CD8-positive, alpha-beta memory T cell (primary cell): Measurements from ENCODE around the gene SEC11A. TPM values are rescaled to one million over a fixed set of nuclear protein-coding genes. Genes with fewer than 3 reads are reported as not detected.
"Not testable (repeated sequence)": the region's sequence is repeated elsewhere in the genome, so short reads cannot be mapped to it uniquely, and the experiment has no call there.

Source experiments
- CTCF ChIA-PET: fragments of 350-600 bp; sonication (Branson Sonifier 250); formaldehyde crosslinking; loops from one replicate; lab custom pipeline; 2021; ENCODE audit warnings: antibody characterized with exemption; lab: Charles Lee
- POLR2A ChIA-PET: fragments of 350-600 bp; sonication (Branson Sonifier 250); formaldehyde crosslinking; loops from one replicate; lab custom pipeline; 2021; ENCODE audit warnings: antibody characterized with exemption; lab: Charles Lee
- DNase-seq, 5 donors: peaks; one replicate each; pipeline versions ENCODE4 v3.0.0 to v3.0.0-alpha.2; 2020 to 2022; ENCODE audit warnings: mixed read lengths in 1 of 5
- H3K27ac ChIP-seq: one replicate; pipeline ENCODE4 v1.7.0; 2013; ENCODE audit warnings: low read depth, mild to moderate bottlenecking, low read length, moderate library complexity
- H3K27me3 ChIP-seq: 2 replicates; pipeline ENCODE4 v1.7.0; 2013; ENCODE audit warnings: low read length, mild to moderate bottlenecking; ENCODE audit not compliant: insufficient read depth, poor library complexity, severe bottlenecking
- H3K36me3 ChIP-seq: 2 replicates; pipeline ENCODE4 v1.7.0; 2013; ENCODE audit warnings: mild to moderate bottlenecking, low read length, moderate library complexity; ENCODE audit not compliant: insufficient read depth
- H3K4me1 ChIP-seq: 2 replicates; pipeline ENCODE4 v1.7.0; 2013; ENCODE audit warnings: mild to moderate bottlenecking, low read length, moderate library complexity; ENCODE audit not compliant: insufficient read depth
- H3K4me3 ChIP-seq: 2 replicates; pipeline ENCODE4 v1.7.0; 2013; ENCODE audit warnings: mild to moderate bottlenecking, low read length
- H3K9me3 ChIP-seq: 2 replicates; pipeline ENCODE4 v1.7.0; 2013; ENCODE audit warnings: mild to moderate bottlenecking, low read length
- H3K27ac Mint-ChIP-seq, 8 donors: one replicate each; pipeline ENCODE4 v1.8.0; 2020 to 2021; ENCODE audit warnings: mixed read lengths in 8 of 8, mild to moderate bottlenecking in 6 of 8, inconsistent platforms in 3 of 8, moderate library complexity in 3 of 8
- H3K27me3 Mint-ChIP-seq, 2 donors: one replicate each; pipeline ENCODE4 v1.8.0; 2020 to 2021; ENCODE audit warnings: mixed read lengths in 2 of 2, mild to moderate bottlenecking in 1 of 2, moderate library complexity in 1 of 2
- H3K36me3 Mint-ChIP-seq, 3 donors: one replicate each; pipeline ENCODE4 v1.8.0; 2020 to 2021; ENCODE audit warnings: mixed read lengths in 3 of 3, inconsistent platforms in 1 of 3, mild to moderate bottlenecking in 1 of 3
- H3K4me1 Mint-ChIP-seq, 3 donors: one replicate each; pipeline ENCODE4 v1.8.0; 2020 to 2021; ENCODE audit warnings: mixed read lengths in 3 of 3, inconsistent platforms in 1 of 3, mild to moderate bottlenecking in 1 of 3
- H3K4me3 Mint-ChIP-seq, 7 donors: one replicate each; pipeline ENCODE4 v1.8.0; 2020 to 2021; ENCODE audit warnings: mixed read lengths in 7 of 7, mild to moderate bottlenecking in 6 of 7, moderate library complexity in 4 of 7, inconsistent platforms in 2 of 7
- H3K9me3 Mint-ChIP-seq, 5 donors: one replicate each; pipeline ENCODE4 v1.8.0; 2020 to 2022; ENCODE audit warnings: mixed read lengths in 5 of 5, mild to moderate bottlenecking in 3 of 5, moderate library complexity in 2 of 5, inconsistent platforms in 1 of 5
- polyA plus RNA-seq: library from polyadenylated mRNA; unstranded; fragments of 300-500 nt; fragmentation: Illumina TruSeq; gene quantifications from one replicate; pipeline ENCODE4 v1.2.3, GENCODE V29; 2021
- total RNA-seq, 2 experiments: library from RNA; stranded (reverse); gene quantifications; one replicate each; pipeline ENCODE4 v1.2.3, GENCODE V29; 2021

The SEC11A gene
- total and polyA plus RNA-seq, 3 experiments from 2014 or later = 132 to 134 (median 133) TPM

- ChIA-PET POLR2A (interaction anchor here (0.6 to 1.8 kb wide), 5 partner anchors 19 to 50 kb away, joined by 3 to 10 read pairs (median 3); partner anchors contain the start of gene NMB), CTCF (interaction anchor here (1.1 to 2.4 kb wide), 3 partner anchors 19 to 110 kb away, joined by 4 to 7 read pairs (median 4); partner anchors contain the start of gene SEC11A)
- H3K27ac Mint-ChIP-seq = peak overlapping the region in 7 of 8 donors; percentile 1 to 71 (median 43)
These were observed 18.5 kb downstream of the SEC11A start for GRCh38 chr15:84697236-84697990.

DNA sequence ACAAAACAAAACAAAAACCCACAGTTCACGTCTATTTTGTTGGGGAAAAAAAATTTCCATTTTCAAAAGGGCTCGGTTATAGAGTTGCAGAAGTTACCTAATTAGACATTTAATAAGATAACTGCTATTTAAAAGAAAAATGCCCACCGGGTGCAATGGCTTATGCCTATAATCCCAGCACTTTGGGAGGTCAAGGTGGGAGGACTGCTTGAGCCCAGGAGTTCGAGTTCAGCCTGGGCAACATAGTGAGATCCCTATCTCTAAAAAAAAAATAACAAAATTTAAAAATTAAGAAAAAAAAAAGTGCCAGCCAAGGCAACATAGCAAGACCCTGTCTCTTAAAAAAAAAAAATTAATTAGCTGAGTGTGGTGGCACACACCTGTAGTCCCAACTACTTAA lies 19.2 kb downstream of the SEC11A start:
- Mint-ChIP-seq H3K4me3 (no peak overlapping the region), H3K27ac (peak overlapping the region in 1 of 8 donors; percentile 35), H3K4me1 (peaks cover 54 to 86% (median 76%) of the 10 kb centered on the region in 3 donors), H3K36me3 (peaks cover 0 to 10% (median under 1%) of the 10 kb centered on the region in 3 donors), H3K27me3 (peaks cover 0 to 2% of the 10 kb centered on the region in 2 donors), H3K9me3 (no peaks in the 10 kb centered on the region)
- Histone ChIP-seq H3K9me3 (no peaks in the 10 kb centered on the region), H3K4me3 (no peak overlapping the region), H3K4me1 (peaks cover 27% of the 10 kb centered on the region), H3K27ac (no peak overlapping the region), H3K27me3 (no peaks in the 10 kb centered on the region), H3K36me3 (no peaks in the 10 kb centered on the region)
- DNase-seq = no peak
- POLR2A ChIA-PET = interaction anchor here (0.6 to 0.7 kb wide), 3 partner anchors 26 to 51 kb away, joined by 3 read pairs; no protein-coding TSS in a partner anchor
- CTCF ChIA-PET = interaction anchor here (1.7 to 2.4 kb wide), 2 partner anchors 19 to 109 kb away, joined by 4 to 7 read pairs; partner anchors contain the start of gene SEC11A

More at GRCh38 chr15:84697236-84697990, 18.5 kb downstream of the SEC11A start:
- Histone ChIP-seq H3K9me3 (no peaks in the 10 kb centered on the region), H3K36me3 (no peaks in the 10 kb centered on the region), H3K27me3 (no peaks in the 10 kb centered on the region), H3K4me3 (no peak overlapping the region), H3K27ac (no peak overlapping the region), H3K4me1 (peaks cover 27% of the 10 kb centered on the region)
- DNase-seq = no peak
- Mint-ChIP-seq H3K4me3 (peak overlapping the region in 3 of 7 donors; percentile 2 to 13 (median 5)), H3K9me3 (no peaks in the 10 kb centered on the region), H3K27me3 (peaks cover 0 to 2% of the 10 kb centered on the region in 2 donors), H3K36me3 (peaks cover 0 to 7% (median 0%) of the 10 kb centered on the region in 3 donors), H3K4me1 (peaks cover 50 to 80% (median 70%) of the 10 kb centered on the region in 3 donors)

DNA sequence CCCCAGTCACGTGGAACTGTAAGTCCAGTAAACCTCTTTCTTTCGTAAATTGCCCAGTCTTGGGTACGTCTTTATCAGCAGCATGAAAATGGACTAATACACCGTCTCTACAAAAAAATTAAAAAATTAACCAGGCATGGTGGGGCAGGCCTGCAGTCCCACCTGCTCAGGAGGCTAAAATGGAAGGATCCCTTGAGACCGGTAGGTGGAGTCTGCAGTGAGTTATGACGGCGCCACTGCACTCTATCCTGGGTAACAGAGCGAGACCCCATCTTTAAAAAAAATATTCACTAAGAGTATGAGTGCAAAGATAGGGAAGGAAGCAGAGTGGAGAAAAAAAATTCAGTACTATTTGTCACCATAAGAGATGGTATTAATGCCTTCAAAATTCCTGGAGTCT lies 25.6 kb downstream of the SEC11A start:
- Mint-ChIP-seq H3K36me3 (peaks cover 5 to 47% (median 12%) of the 10 kb centered on the region in 3 donors), H3K27ac (peak overlapping the region in 3 of 8 donors; percentile 40 to 59 (median 48)), H3K9me3 (no peaks in the 10 kb centered on the region), H3K4me1 (peaks cover 20 to 40% (median 33%) of the 10 kb centered on the region in 3 donors), H3K4me3 (peak overlapping the region in 1 of 7 donors; percentile 43), H3K27me3 (peaks cover 0 to 2% of the 10 kb centered on the region in 2 donors)
- Histone ChIP-seq H3K9me3 (no peaks in the 10 kb centered on the region), H3K36me3 (peaks cover 7% of the 10 kb centered on the region), H3K27ac (no peak overlapping the region), H3K4me3 (no peak overlapping the region), H3K4me1 (no peaks in the 10 kb centered on the region), H3K27me3 (no peaks in the 10 kb centered on the region)
- DNase-seq = no peak
- CTCF ChIA-PET = no interaction called here
- POLR2A ChIA-PET = no interaction called here

DNA sequence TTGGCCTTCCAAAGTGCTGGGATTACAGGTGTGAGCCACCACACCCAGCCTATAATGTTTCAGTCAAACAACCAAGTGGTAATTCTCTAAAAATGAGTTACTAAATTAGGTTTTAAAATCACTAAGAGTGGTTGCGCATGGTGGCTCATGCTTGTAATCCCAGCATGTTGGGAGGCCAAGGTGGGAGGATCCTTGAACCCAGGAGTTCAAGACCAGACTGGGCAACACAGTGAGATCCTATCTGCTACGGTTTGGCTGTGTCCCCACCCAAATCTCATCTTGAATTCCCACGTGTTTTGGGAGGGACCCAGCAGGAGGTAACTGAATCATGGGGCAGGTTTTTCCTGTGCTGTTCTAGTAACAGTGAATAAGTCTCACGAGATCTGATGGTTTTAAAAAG lies 26.1 kb downstream of the SEC11A start:
- peaks cover 0 to 2% of the 10 kb centered on the region in 2 donors for H3K27me3 Mint-ChIP-seq
- H3K36me3 ChIP-seq = peaks cover 7% of the 10 kb centered on the region
- H3K27ac ChIP-seq = no peak overlapping the region
- no peaks in the 10 kb centered on the region for H3K27me3 ChIP-seq
- peaks cover 5 to 50% (median 12%) of the 10 kb centered on the region in 3 donors for H3K36me3 Mint-ChIP-seq
- ChIA-PET CTCF (no interaction called here), POLR2A (no interaction called here)
- H3K4me3 Mint-ChIP-seq = no peak overlapping the region
- H3K4me1 ChIP-seq = no peaks in the 10 kb centered on the region
- peaks cover 20 to 37% (median 33%) of the 10 kb centered on the region in 3 donors for H3K4me1 Mint-ChIP-seq
- no peaks in the 10 kb centered on the region for H3K9me3 Mint-ChIP-seq
- H3K4me3 ChIP-seq = no peak overlapping the region
- H3K27ac Mint-ChIP-seq = no peak overlapping the region
- no peaks in the 10 kb centered on the region for H3K9me3 ChIP-seq
- DNase-seq = no peak

DNA sequence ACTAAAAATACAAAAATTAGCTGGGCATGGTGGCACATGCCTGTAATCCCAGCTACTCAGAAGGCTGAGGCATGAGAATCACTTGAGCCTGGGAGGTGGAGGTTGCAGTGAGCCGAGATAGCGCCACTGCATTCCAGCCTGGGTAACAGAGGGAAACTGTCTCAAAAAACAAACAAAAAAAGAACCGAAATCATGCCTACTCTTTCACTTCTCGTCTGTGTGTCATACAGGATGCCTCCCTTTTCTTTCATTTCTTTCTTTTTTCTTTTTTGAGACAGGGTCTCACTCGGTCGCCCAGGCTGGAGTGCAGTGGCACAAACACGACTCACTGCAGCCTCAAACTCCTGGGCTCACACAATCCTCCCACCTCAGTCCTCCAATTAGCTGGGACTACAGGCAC lies 29.5 kb downstream of the SEC11A start:
- H3K27me3 Mint-ChIP-seq, H3K4me1 ChIP-seq, H3K4me3 Mint-ChIP-seq, POLR2A ChIA-PET, H3K9me3 Mint-ChIP-seq, H3K4me3 ChIP-seq, H3K27ac ChIP-seq, H3K27me3 ChIP-seq, CTCF ChIA-PET, H3K9me3 ChIP-seq, DNase-seq, H3K27ac Mint-ChIP-seq: not testable (repeated sequence)
- peaks cover 14% of the 10 kb centered on the region for H3K36me3 ChIP-seq
- Mint-ChIP-seq H3K4me1 (peaks cover 16 to 25% (median 22%) of the 10 kb centered on the region in 3 donors), H3K36me3 (peaks cover 5 to 69% (median 13%) of the 10 kb centered on the region in 3 donors)

GRCh38 chr15:84685304-84685703 lies 30.6 kb downstream of the SEC11A start:
- peaks cover 0 to 67% (median 8%) of the 10 kb centered on the region in 3 donors for H3K36me3 Mint-ChIP-seq
- H3K4me3 ChIP-seq = no peak overlapping the region

GRCh38 chr15:84684092-84684491 lies 31.8 kb downstream of the SEC11A start:
- ChIA-PET CTCF (no interaction called here), POLR2A (no interaction called here)
- no peak for DNase-seq
- peaks cover 10 to 18% (median 17%) of the 10 kb centered on the region in 3 donors for H3K4me1 Mint-ChIP-seq
- H3K4me1 ChIP-seq = no peaks in the 10 kb centered on the region
- H3K27me3 Mint-ChIP-seq = peaks cover 0 to 2% of the 10 kb centered on the region in 2 donors
- H3K27ac ChIP-seq = no peak overlapping the region
- H3K9me3 ChIP-seq = no peaks in the 10 kb centered on the region
- peaks cover 0 to 70% (median 6%) of the 10 kb centered on the region in 3 donors for H3K36me3 Mint-ChIP-seq
- H3K27ac Mint-ChIP-seq = peak overlapping the region in 3 of 8 donors; percentile 51 to 77 (median 58)
- no peak overlapping the region for H3K4me3 ChIP-seq
- H3K9me3 Mint-ChIP-seq = no peaks in the 10 kb centered on the region
- peaks cover 11% of the 10 kb centered on the region for H3K36me3 ChIP-seq
- no peak overlapping the region for H3K4me3 Mint-ChIP-seq
- H3K27me3 ChIP-seq = no peaks in the 10 kb centered on the region

More at GRCh38 chr15:84685304-84685703, 30.6 kb downstream of the SEC11A start:
- ChIA-PET CTCF (interaction anchor here (0.9 kb wide), 1 partner anchor 9 kb away, joined by 3 read pairs; no protein-coding TSS in a partner anchor), POLR2A (interaction anchor here (0.7 kb wide), 2 partner anchors 27 to 28 kb away, joined by 3 to 5 read pairs; no protein-coding TSS in a partner anchor)
- Mint-ChIP-seq H3K9me3 (no peaks in the 10 kb centered on the region), H3K4me1 (peaks cover 12 to 22% (median 17%) of the 10 kb centered on the region in 3 donors), H3K27me3 (peaks cover 0 to 2% of the 10 kb centered on the region in 2 donors), H3K4me3 (no peak overlapping the region), H3K27ac (peak overlapping the region in 2 of 8 donors; percentile 60 to 78)
- H3K9me3 ChIP-seq = no peaks in the 10 kb centered on the region
- no peaks in the 10 kb centered on the region for H3K27me3 ChIP-seq
- no peak for DNase-seq
- H3K27ac ChIP-seq = no peak overlapping the region
- H3K36me3 ChIP-seq = peaks cover 13% of the 10 kb centered on the region
- H3K4me1 ChIP-seq = no peaks in the 10 kb centered on the region
